ENCODE results near the gene LRRC14B.

GRCh38 chr5:158807-159447 is 32.4 kb upstream of the LRRC14B start:
- TF ChIP-seq POLR2AphosphoS5 (IDR thresholded peaks at IDR 0.05; ENCODE audit: low read depth, low read length) (no peak), POLR2A (IDR thresholded peaks at IDR 0.05; ENCODE audit: low read depth, low read length) (no peak), TAF1 (IDR thresholded peaks at IDR 0.05; ENCODE audit: borderline replicate concordance, low read depth, low read length) (no peak)
